ENCODE measurements around the gene RCAN3. TPM values are rescaled to one million over a fixed set of nuclear protein-coding genes. Genes with fewer than 3 reads are reported as not detected.
A peak's percentile ranks its signal among the peaks of the same experiment; 100 is the strongest.

Gene RCAN3
- total RNA-seq, 1 donor from 2014 or later: 24.9 TPM

- TF ChIP-seq CTCF (IDR thresholded peaks at IDR 0.05; ENCODE audit: unreplicated experiment): no peak
- Mint-ChIP-seq H3K27me3 (ENCODE audit: unreplicated experiment) (peaks cover 7% of the 10 kb centered on the region), H3K27ac (ENCODE audit: unreplicated experiment) (peak overlapping the region; percentile 97), H3K36me3 (ENCODE audit: low read depth, unreplicated experiment) (peaks cover 8% of the 10 kb centered on the region), H3K9me3 (ENCODE audit: unreplicated experiment) (no peaks in the 10 kb centered on the region), H3K4me1 (ENCODE audit: unreplicated experiment) (peaks cover 49% of the 10 kb centered on the region), H3K4me3 (ENCODE audit: unreplicated experiment) (peak overlapping the region; percentile 100)
- no peak for DNase-seq (ENCODE audit: low spot score)
Measured at GRCh38 chr1:24503870-24504523, 1.4 kb downstream of the RCAN3 start.

- H3K9me3 Mint-ChIP-seq (ENCODE audit: unreplicated experiment): no peaks in the 10 kb centered on the region
- TF ChIP-seq CTCF (IDR thresholded peaks at IDR 0.05; ENCODE audit: unreplicated experiment): no peak
- no peak overlapping the region for H3K27ac Mint-ChIP-seq (ENCODE audit: unreplicated experiment)
- peaks cover 8% of the 10 kb centered on the region for H3K36me3 Mint-ChIP-seq (ENCODE audit: low read depth, unreplicated experiment)
- peaks cover 7% of the 10 kb centered on the region for H3K27me3 Mint-ChIP-seq (ENCODE audit: unreplicated experiment)
- peaks cover 53% of the 10 kb centered on the region for H3K4me1 Mint-ChIP-seq (ENCODE audit: unreplicated experiment)
- no peak for DNase-seq (ENCODE audit: low spot score)
- peak overlapping the region; percentile 100 for H3K4me3 Mint-ChIP-seq (ENCODE audit: unreplicated experiment)
Measured at GRCh38 chr1:24504560-24504959, 1.9 kb downstream of the RCAN3 start.

GRCh38 chr1:24505816-24506215 lies 3.2 kb downstream of the RCAN3 start:
- H3K27me3 Mint-ChIP-seq (ENCODE audit: unreplicated experiment): peaks cover 5% of the 10 kb centered on the region
- H3K4me3 Mint-ChIP-seq (ENCODE audit: unreplicated experiment): no peak overlapping the region
- TF ChIP-seq CTCF (IDR thresholded peaks at IDR 0.05; ENCODE audit: unreplicated experiment): no peak
- H3K4me1 Mint-ChIP-seq (ENCODE audit: unreplicated experiment): peaks cover 52% of the 10 kb centered on the region
- H3K9me3 Mint-ChIP-seq (ENCODE audit: unreplicated experiment): no peaks in the 10 kb centered on the region
- no peak for DNase-seq (ENCODE audit: low spot score)
- peak overlapping the region; percentile 7 for H3K27ac Mint-ChIP-seq (ENCODE audit: unreplicated experiment)
- peaks cover 8% of the 10 kb centered on the region for H3K36me3 Mint-ChIP-seq (ENCODE audit: low read depth, unreplicated experiment)

GRCh38 chr1:24506691-24507381 lies 4.2 kb downstream of the RCAN3 start:
- H3K36me3 Mint-ChIP-seq (ENCODE audit: low read depth, unreplicated experiment): peaks cover 4% of the 10 kb centered on the region
- TF ChIP-seq CTCF (IDR thresholded peaks at IDR 0.05; ENCODE audit: unreplicated experiment): no peak
- H3K4me1 Mint-ChIP-seq (ENCODE audit: unreplicated experiment): peaks cover 47% of the 10 kb centered on the region
- no peaks in the 10 kb centered on the region for H3K9me3 Mint-ChIP-seq (ENCODE audit: unreplicated experiment)
- peak overlapping the region; percentile 92 for H3K27ac Mint-ChIP-seq (ENCODE audit: unreplicated experiment)
- H3K27me3 Mint-ChIP-seq (ENCODE audit: unreplicated experiment): peaks cover 8% of the 10 kb centered on the region
- peak overlapping the region; percentile 24 for H3K4me3 Mint-ChIP-seq (ENCODE audit: unreplicated experiment)
- DNase-seq (ENCODE audit: low spot score): no peak

GRCh38 chr1:24507405-24507804 lies 4.8 kb downstream of the RCAN3 start:
- Mint-ChIP-seq H3K27ac (ENCODE audit: unreplicated experiment) (peak overlapping the region; percentile 92), H3K27me3 (ENCODE audit: unreplicated experiment) (peaks cover 6% of the 10 kb centered on the region), H3K4me1 (ENCODE audit: unreplicated experiment) (peaks cover 45% of the 10 kb centered on the region), H3K4me3 (ENCODE audit: unreplicated experiment) (peak overlapping the region; percentile 24), H3K9me3 (ENCODE audit: unreplicated experiment) (no peaks in the 10 kb centered on the region), H3K36me3 (ENCODE audit: low read depth, unreplicated experiment) (peaks cover 4% of the 10 kb centered on the region)
- DNase-seq (ENCODE audit: low spot score): no peak
- TF ChIP-seq CTCF (IDR thresholded peaks at IDR 0.05; ENCODE audit: unreplicated experiment): no peak

All from endothelial cell (in vitro differentiated cells).